B cell (primary cell): ENCODE data around the gene RPTOR. TPM values are rescaled to one million over a fixed set of nuclear protein-coding genes. Genes with fewer than 3 reads are reported as not detected.

ENCODE experiments used
- ATAC-seq: fragments of 200-7000 bp; cut with Tn5 transposase; one replicate; pipeline ENCODE4 v1.10.0; 2021; ENCODE audit warnings: low read depth, mild to moderate bottlenecking, moderate number of reproducible peaks, moderate library complexity
- CTCF ChIA-PET: fragments of 350-600 bp; sonication (Branson Sonifier 250); formaldehyde crosslinking; loops from one replicate; lab custom pipeline; 2021; ENCODE audit warnings: antibody characterized with exemption, inconsistent platforms; lab: Charles Lee
- POLR2A ChIA-PET: fragments of 350-600 bp; sonication (Branson Sonifier 250); formaldehyde crosslinking; loops from one replicate; lab custom pipeline; 2021; ENCODE audit warnings: antibody characterized with exemption; lab: Charles Lee
- DNase-seq: peaks from one replicate; pipeline ENCODE4 v3.0.0; 2013
- H2AFZ ChIP-seq: 2 replicates; pipeline ENCODE4 v1.6.1; 2012; ENCODE audit warnings: mild to moderate bottlenecking, low read depth, low read length; ENCODE audit not compliant: insufficient read depth, poor library complexity, severe bottlenecking
- H3K27ac ChIP-seq, 2 donors: 1 replicate in 1 of 2; 2 replicates in 1 of 2; pipeline ENCODE4 v1.5.1; 2012 to 2013; ENCODE audit warnings: low read length in 2 of 2, mild to moderate bottlenecking in 2 of 2, moderate library complexity in 1 of 2
- H3K27me3 ChIP-seq, 4 experiments: fragments of 200-600 bp in 1 of 4; sonication (generic) in 1 of 4; replicated peaks in 1 of 4; 1 replicate in 2 of 4; 2 replicates in 2 of 4; pipeline versions ENCODE4 v1.6.1 to v1.7.0; 2013 to 2016; ENCODE audit warnings: low read length in 3 of 4, mild to moderate bottlenecking in 2 of 4, mixed read lengths in 1 of 4, moderate library complexity in 1 of 4; ENCODE audit not compliant: insufficient read depth in 4 of 4, control insufficient read depth in 3 of 4; ENCODE audit errors: control extremely low read depth in 1 of 4
- H3K36me3 ChIP-seq, 2 experiments: replicated peaks in 1 of 2; 1 replicate in 1 of 2; 2 replicates in 1 of 2; pipeline versions ENCODE4 v1.6.1 to v1.7.1; 2013; ENCODE audit warnings: low read length in 1 of 2; ENCODE audit not compliant: insufficient read depth in 2 of 2, control insufficient read depth in 1 of 2; ENCODE audit errors: control extremely low read depth in 1 of 2, extremely low read depth in 1 of 2
- H3K4me1 ChIP-seq, 2 donors: fragments of 200-600 bp in 1 of 2; sonication (generic) in 1 of 2; 1 replicate in 1 of 2; 2 replicates in 1 of 2; pipeline versions ENCODE4 v1.5.1 to v1.6.1; 2013 to 2017; ENCODE audit warnings: low read length in 2 of 2; ENCODE audit not compliant: control insufficient read depth in 2 of 2, insufficient read depth in 2 of 2
- H3K4me2 ChIP-seq: replicated peaks from 2 replicates; pipeline ENCODE3; 2012; ENCODE audit warnings: mild to moderate bottlenecking, low read depth, low read length; ENCODE audit not compliant: poor library complexity, severe bottlenecking
- H3K4me3 ChIP-seq, 5 experiments: fragments of 200-600 bp in 1 of 5; sonication (generic) in 1 of 5; 1 replicate in 3 of 5; 2 replicates in 2 of 5; pipeline versions ENCODE4 v1.5.1 to v1.7.0; 2011 to 2016; ENCODE audit warnings: low read length in 4 of 5, mild to moderate bottlenecking in 4 of 5, low read depth in 2 of 5, control low read depth in 1 of 5, moderate library complexity in 1 of 5; ENCODE audit not compliant: insufficient read depth in 1 of 5; ENCODE audit errors: control extremely low read depth in 1 of 5, extremely low read depth in 1 of 5
- H3K79me2 ChIP-seq: fragments of 200-600 bp; sonication (generic); one replicate; pipeline ENCODE4 v1.6.0; 2016; ENCODE audit warnings: low read length; ENCODE audit not compliant: control insufficient read depth, insufficient read depth
- H3K9ac ChIP-seq: fragments of 200-600 bp; sonication (generic); 2 replicates; pipeline ENCODE4 v1.6.1; 2017; ENCODE audit warnings: mild to moderate bottlenecking, low read length, moderate library complexity
- H3K9me3 ChIP-seq, 3 donors: one replicate each; pipeline versions ENCODE4 v1.6.1 to v1.7.1; 2013; ENCODE audit warnings: low read length in 2 of 3; ENCODE audit not compliant: control insufficient read depth in 2 of 3, insufficient read depth in 1 of 3; ENCODE audit errors: control extremely low read depth in 1 of 3
- H4K20me1 ChIP-seq: 2 replicates; pipeline ENCODE4 v1.6.0; 2012; ENCODE audit warnings: mild to moderate bottlenecking, low read length; ENCODE audit not compliant: insufficient read depth, control insufficient read depth, poor library complexity, severe bottlenecking
- H3K27ac Mint-ChIP-seq: one replicate; pipeline ENCODE4 v1.8.0; 2021; ENCODE audit warnings: mixed read lengths
- H3K27me3 Mint-ChIP-seq: one replicate; pipeline ENCODE4 v1.8.0; 2021; ENCODE audit warnings: mixed read lengths
- H3K4me1 Mint-ChIP-seq: one replicate; pipeline ENCODE4 v1.8.0; 2021; ENCODE audit warnings: mixed read lengths
- H3K4me3 Mint-ChIP-seq: one replicate; pipeline ENCODE4 v1.8.0; 2021; ENCODE audit warnings: mixed read lengths
- H3K9me3 Mint-ChIP-seq: one replicate; pipeline ENCODE4 v1.8.0; 2022; ENCODE audit warnings: mixed read lengths; ENCODE audit not compliant: insufficient read depth
- CTCF ChIP-seq: fragments of 200-600 bp; IDR thresholded peaks from one replicate; pipeline ENCODE4 v1.8.0; 2022; ENCODE audit warnings: antibody characterized with exemption, mild to moderate bottlenecking
- EZH2 ChIP-seq: IDR thresholded peaks from 2 replicates; pipeline ENCODE4 v1.6.1; 2012; ENCODE audit warnings: borderline replicate concordance, low read depth, mild to moderate bottlenecking, moderate library complexity, low read length; ENCODE audit not compliant: insufficient read depth, poor library complexity, severe bottlenecking
- WGBS: methylation state at CpG from one replicate; pipeline ENCODE4 v1.1.5; 2013; ENCODE audit warnings: missing lambda C conversion rate; ENCODE audit not compliant: insufficient coverage; 5-methylcytosine and 5-hydroxymethylcytosine counted together
- intact Hi-C: fragments of 100-400 bp; cut with micrococcal nuclease; formaldehyde crosslinking; loops from one replicate; pipeline ENCODE4 v1.10.0; 2022
- polyA plus RNA-seq: library from polyadenylated mRNA; depleted of rRNA; stranded (reverse); fragments of >200 nt; gene quantifications from 2 replicates; pipeline ENCODE4 v1.2.3, GENCODE V29; 2012
- total RNA-seq, 2 donors: library from RNA; stranded (reverse); fragments of 120-200 nt in 1 of 2; gene quantifications; 1 replicate in 1 of 2; 2 replicates in 1 of 2; pipeline versions ENCODE4 v1.2.3 to v1.2.4, GENCODE V29; 2013 to 2022

Gene RPTOR
- total and polyA plus RNA-seq, 2 donors (not counting 1 experiment from before 2014, with no cell fraction given): 13.4 to 58.8 TPM

DNA sequence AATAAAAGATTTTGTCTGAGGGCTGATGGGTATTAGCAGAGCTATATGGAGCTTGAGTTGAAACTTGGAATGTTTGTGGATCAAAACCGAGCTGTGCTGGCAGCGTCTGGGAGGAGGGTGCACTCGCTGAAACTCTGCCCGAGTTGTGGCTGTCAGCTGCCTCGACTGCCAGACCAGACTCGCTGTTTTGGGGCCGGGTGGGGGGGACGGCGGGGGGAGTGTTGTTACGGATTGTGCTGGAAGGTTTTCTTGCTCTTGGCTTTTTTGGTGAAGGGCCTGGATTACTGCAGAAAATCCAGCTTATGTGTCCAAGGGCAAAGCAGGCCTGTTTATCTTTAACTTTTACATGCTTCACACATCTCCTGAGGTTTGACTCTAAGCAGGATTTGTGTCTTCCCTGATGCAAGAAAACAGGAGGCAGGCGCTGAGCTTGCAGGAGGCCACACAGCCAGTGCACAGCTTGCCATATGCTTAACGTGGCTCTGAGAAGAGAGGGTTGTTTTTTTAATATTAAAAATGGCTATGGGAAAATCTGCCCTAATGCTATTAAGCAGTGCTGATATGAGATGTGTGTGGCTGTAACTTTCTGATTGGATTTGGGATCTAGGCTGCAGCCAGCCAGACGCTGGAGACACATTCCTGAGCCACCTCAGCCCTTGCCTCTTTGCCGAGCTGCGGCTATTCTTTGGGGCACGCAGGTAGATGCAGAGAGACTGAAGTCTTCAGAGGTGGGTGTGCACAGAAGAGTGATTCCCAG is 20.5 kb upstream of the RPTOR start:
- Histone ChIP-seq H2AFZ (no peak overlapping the region), H3K27ac (no peak overlapping the region), H3K9ac (no peak overlapping the region), H4K20me1 (no peaks in the 10 kb centered on the region), H3K27me3 (peaks cover 0 to 16% (median 5%) of the 10 kb centered on the region in 4 experiments), H3K4me3 (no peak overlapping the region), H3K4me2 (no peak overlapping the region), H3K79me2 (no peaks in the 10 kb centered on the region), H3K4me1 (no peaks in the 10 kb centered on the region), H3K9me3 (peaks cover 0 to 5% (median 0%) of the 10 kb centered on the region in 3 donors), H3K36me3 (no peaks in the 10 kb centered on the region)
- Mint-ChIP-seq H3K27ac (no peak overlapping the region), H3K4me1 (no peaks in the 10 kb centered on the region), H3K27me3 (peaks cover 39% of the 10 kb centered on the region), H3K9me3 (no peaks in the 10 kb centered on the region), H3K4me3 (no peak overlapping the region)
- POLR2A ChIA-PET: no interaction called here
- CTCF ChIA-PET: no interaction called here
- 78% methylated on average over 15 of the region's 16 CpGs for WGBS
- TF ChIP-seq EZH2 (no peak), CTCF (no peak)
- intact Hi-C loops: no loop called here
- ATAC-seq (no peak), DNase-seq (no peak)

DNA sequence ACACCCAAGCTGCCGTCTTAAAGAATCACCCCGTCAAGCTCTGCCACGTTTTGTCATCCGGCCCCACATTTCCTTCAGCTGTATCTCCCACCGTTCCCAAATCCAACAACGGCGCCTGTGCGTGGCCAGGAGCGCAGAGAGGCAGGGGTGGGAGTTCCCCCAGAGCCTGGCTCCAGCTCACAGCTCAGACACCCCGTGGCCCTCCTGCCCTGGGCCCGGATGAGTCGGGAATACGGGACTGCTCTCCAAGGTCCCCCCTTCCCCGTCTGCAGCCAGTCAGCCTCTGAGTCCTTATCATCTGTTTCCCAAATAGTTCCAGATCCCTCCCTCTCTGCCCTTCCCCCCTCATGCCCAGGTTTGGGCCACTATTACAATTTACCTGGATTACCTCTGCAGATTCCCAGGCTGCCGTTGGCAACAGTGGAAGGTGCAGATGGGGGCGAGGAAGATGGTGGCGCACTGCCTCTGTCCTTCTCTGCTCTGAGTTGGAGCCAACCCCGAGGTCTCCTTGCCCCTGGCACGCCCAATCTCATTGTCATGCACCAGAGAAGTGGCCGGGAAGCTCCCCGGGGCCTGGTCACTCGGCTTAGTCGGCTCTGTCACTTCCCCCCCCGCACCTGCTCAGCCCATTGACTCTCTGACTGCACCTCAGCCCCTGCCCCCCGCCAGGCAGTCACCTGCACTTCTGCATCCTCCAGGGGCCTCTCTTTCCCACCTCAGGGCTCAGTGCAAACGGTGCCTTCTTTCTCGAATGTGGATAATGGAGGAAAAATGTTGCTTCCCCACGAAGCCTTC is 18.3 kb upstream of the RPTOR start:
- no peak overlapping the region for H3K27ac Mint-ChIP-seq
- H3K27me3 Mint-ChIP-seq: peaks cover 33% of the 10 kb centered on the region
- Histone ChIP-seq H2AFZ (no peak overlapping the region), H3K4me2 (no peak overlapping the region), H3K4me3 (no peak overlapping the region), H3K27me3 (peaks cover 0 to 10% (median 3%) of the 10 kb centered on the region in 4 experiments), H3K9ac (no peak overlapping the region), H3K9me3 (peaks cover 0 to 5% (median 0%) of the 10 kb centered on the region in 3 donors), H3K79me2 (no peaks in the 10 kb centered on the region), H3K27ac (no peak overlapping the region), H4K20me1 (no peaks in the 10 kb centered on the region), H3K36me3 (no peaks in the 10 kb centered on the region), H3K4me1 (no peaks in the 10 kb centered on the region)
- no peaks in the 10 kb centered on the region for H3K9me3 Mint-ChIP-seq
- H3K4me3 Mint-ChIP-seq: no peak overlapping the region
- POLR2A ChIA-PET: no interaction called here
- no peaks in the 10 kb centered on the region for H3K4me1 Mint-ChIP-seq
- WGBS: 54% methylated on average over 25 of the region's 28 CpGs
- intact Hi-C loops: no loop called here
- ATAC-seq (no peak), DNase-seq (no peak)
- TF ChIP-seq CTCF (no peak), EZH2 (no peak)
- CTCF ChIA-PET: no interaction called here
